ENCODE results near the gene PSMA6.

The PSMA6 gene

DNA sequence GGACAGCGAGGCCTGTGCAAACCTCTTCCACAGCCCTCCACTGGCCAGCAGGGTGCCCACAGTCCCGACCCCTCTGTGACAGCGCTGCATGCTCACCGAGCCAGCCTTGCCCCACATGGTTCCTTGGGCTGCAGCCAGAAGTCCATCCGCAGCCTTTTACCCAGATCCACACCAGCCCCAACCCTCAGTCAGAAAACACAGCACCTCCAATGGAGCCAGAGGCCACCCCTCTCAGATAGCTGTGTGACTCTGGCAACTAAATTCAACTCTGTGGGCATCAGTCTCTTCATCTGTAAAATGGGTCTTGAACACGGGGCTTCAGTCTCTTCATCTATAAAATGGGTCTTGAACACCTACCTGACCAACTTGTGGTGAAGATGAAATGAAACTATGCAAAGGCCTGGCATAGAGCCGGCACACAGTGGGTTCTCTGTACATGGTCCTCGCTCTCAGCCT lies 74.4 kb downstream of the PSMA6 start:
- no peak for DNase-seq (ENCODE audit: low read depth in 2 of 2)

DNA sequence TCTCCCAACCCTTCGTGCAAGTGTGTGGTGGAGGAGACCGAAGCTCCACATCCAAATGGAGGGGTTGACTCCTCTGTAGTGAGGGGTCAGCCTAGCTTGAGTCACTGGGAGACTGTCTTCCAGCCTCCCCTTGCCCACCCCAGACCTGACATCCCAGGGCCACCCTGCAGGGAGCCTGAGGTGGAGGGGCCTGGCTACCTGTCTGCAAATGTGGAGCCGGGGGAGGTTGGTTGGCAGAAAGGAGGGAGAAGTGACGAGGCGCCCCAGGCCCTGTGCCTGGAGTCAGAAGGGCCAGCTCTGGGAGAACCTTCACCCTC lies 74.8 kb downstream of the PSMA6 start:
- no peak for DNase-seq (ENCODE audit: low read depth in 2 of 2)

All from stimulated activated CD4-positive, alpha-beta T cell treated with anti-CD3 and anti-CD28 coated beads, Interleukin-4, amount 100 ng/mL, for 48 hours (primary cell).